GM12892 (cell line): ENCODE data around the gene TLE1.

Experiments
- DNase-seq: peaks from one replicate; pipeline ENCODE4 v3.0.0; 2011; ENCODE audit not compliant: insufficient read length
- FAIRE-seq: peaks from 2 replicates; lab custom pipeline; 2011; peaks lifted over from hg19 to GRCh38; lab: Jason Lieb, UNC
- POLR2A ChIP-seq: IDR thresholded peaks from 2 replicates; pipeline ENCODE4 v1.6.1; 2011; ENCODE audit warnings: low read depth, low read length, control low read depth
- POLR2AphosphoS5 ChIP-seq: IDR thresholded peaks from 2 replicates; pipeline ENCODE4 v1.6.1; 2011; ENCODE audit warnings: low read depth, low read length, control low read depth
- TAF1 ChIP-seq: IDR thresholded peaks from 2 replicates; pipeline ENCODE4 v1.6.1; 2011; ENCODE audit warnings: low read depth, mild to moderate bottlenecking, control low read depth, low read length, borderline replicate concordance

The TLE1 gene

GRCh38 chr9:81570083-81570482 lies 119.3 kb downstream of the TLE1 start:
- FAIRE-seq (no peak), DNase-seq (no peak)

GRCh38 chr9:81566074-81566698 lies 123.2 kb downstream of the TLE1 start:
- no peak for FAIRE-seq

More at GRCh38 chr9:81570083-81570482, 119.3 kb downstream of the TLE1 start:
- no peak for TF ChIP-seq TAF1
- TF ChIP-seq POLR2AphosphoS5 = no peak
- TF ChIP-seq POLR2A = no peak

GRCh38 chr9:81565609-81566008 lies 123.7 kb downstream of the TLE1 start:
- no peak for DNase-seq
- TF ChIP-seq TAF1 (no peak), POLR2AphosphoS5 (no peak), POLR2A (no peak)
- FAIRE-seq = no peak

More at GRCh38 chr9:81566074-81566698, 123.2 kb downstream of the TLE1 start:
- no peak for DNase-seq
- TF ChIP-seq POLR2AphosphoS5 = no peak
- no peak for TF ChIP-seq TAF1
- TF ChIP-seq POLR2A = no peak

GRCh38 chr9:81565144-81565543 lies 124.2 kb downstream of the TLE1 start:
- FAIRE-seq = no peak
- DNase-seq = no peak
- TF ChIP-seq TAF1 (no peak), POLR2A (no peak), POLR2AphosphoS5 (no peak)

- DNase-seq = no peak
- no peak for FAIRE-seq
Measured at GRCh38 chr9:81564632-81565031, 124.7 kb downstream of the TLE1 start.

GRCh38 chr9:81563739-81564138 lies 125.6 kb downstream of the TLE1 start:
- DNase-seq (no peak), FAIRE-seq (no peak)
- TF ChIP-seq POLR2A = no peak
- no peak for TF ChIP-seq POLR2AphosphoS5
- TF ChIP-seq TAF1 = no peak

More at GRCh38 chr9:81564632-81565031, 124.7 kb downstream of the TLE1 start:
- TF ChIP-seq TAF1 (no peak), POLR2A (no peak), POLR2AphosphoS5 (no peak)

- TF ChIP-seq POLR2AphosphoS5 (no peak), POLR2A (no peak), TAF1 (no peak)
- DNase-seq = no peak
- FAIRE-seq = no peak
Measured at GRCh38 chr9:81563020-81563407, 126.3 kb downstream of the TLE1 start.

- DNase-seq (no peak), FAIRE-seq (no peak)
- no peak for TF ChIP-seq TAF1
- no peak for TF ChIP-seq POLR2AphosphoS5
- TF ChIP-seq POLR2A = no peak
Measured at GRCh38 chr9:81562231-81563019, 126.9 kb downstream of the TLE1 start.

- DNase-seq = no peak
- no peak for FAIRE-seq
- TF ChIP-seq POLR2A = no peak
- TF ChIP-seq POLR2AphosphoS5 = no peak
- TF ChIP-seq TAF1 = no peak
Measured at GRCh38 chr9:81560851-81561732, 128.3 kb downstream of the TLE1 start.

- TF ChIP-seq POLR2AphosphoS5 = no peak
- TF ChIP-seq TAF1 = no peak
- TF ChIP-seq POLR2A = no peak
- DNase-seq = no peak
- no peak for FAIRE-seq
Measured at GRCh38 chr9:81559709-81560108, 129.6 kb downstream of the TLE1 start.

- no peak for FAIRE-seq
- DNase-seq = no peak
- TF ChIP-seq POLR2AphosphoS5 (no peak), POLR2A (no peak), TAF1 (no peak)
Measured at GRCh38 chr9:81559197-81559596, 130.2 kb downstream of the TLE1 start.
